Measurements from ENCODE around the gene TPST1.
"Not testable (repeated sequence)": the region's sequence is repeated elsewhere in the genome, so short reads cannot be mapped to it uniquely, and the experiment has no call there.

The TPST1 gene

DNA sequence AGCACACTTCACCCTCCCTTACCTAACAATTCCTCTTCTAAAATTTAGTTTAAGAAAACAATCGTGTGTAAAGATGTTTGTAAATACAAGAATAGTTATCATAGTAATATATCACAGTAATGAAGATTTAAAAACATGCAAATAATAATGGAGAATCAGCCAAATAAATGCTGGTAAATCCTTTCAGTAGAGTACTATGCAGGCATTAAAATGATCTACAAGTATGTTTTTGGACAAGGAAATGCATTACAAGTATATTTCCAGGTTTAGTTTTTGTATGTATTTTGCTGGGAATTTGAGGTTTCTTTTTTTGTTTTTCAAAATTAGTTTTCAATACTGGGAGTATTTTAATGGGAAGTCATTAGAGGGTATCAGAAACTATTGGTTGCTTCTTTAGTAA lies 22.7 kb downstream of the TPST1 start:
- no peaks in the 10 kb centered on the region for H3K4me1 ChIP-seq (ENCODE audit: control insufficient read depth, insufficient read depth, low read length)
- no peak overlapping the region for H3K27ac ChIP-seq (ENCODE audit: low read depth, low read length)

DNA sequence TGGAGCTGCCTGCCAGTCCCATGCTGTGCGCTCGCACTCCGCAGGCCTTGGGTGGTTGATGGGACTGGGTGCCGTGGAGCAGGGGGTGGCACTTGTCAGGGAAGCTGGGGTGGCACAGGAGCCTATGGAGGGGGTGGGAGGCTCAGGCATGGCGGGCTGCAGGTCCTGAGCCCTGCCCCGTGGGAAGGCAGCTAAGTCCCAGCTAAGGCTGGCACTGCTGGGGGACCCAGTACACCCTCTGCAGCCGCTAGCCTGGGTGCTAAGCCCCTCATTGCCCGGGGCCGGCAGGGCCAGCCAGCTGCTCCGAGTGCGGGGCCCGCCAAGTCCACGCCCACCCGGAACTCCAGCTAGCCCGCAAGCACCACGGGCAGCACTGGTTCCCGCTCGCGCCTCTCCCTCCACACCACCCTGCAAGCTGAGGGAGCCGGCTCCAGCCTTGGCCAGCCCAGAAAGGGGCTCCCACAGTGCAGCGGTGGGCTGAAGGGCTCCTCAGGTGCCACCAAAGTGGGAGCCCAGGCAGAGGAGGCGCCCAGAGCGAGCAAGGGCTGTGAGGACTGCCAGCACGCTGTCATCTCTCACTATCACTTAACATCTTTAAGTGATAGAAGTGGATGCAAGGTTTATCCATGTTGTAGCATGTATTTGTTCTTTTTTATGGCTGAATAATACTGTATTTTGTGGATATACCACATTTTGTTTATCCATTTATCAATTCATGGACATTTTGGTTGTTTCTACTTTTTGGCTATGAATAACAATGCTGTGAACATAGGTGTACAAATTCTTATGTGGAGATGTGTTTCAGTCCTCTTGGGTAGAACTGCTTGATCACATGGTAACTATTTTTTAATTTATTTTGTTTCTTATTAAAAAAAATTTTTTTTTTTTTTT lies 26.4 kb downstream of the TPST1 start:
- H3K36me3 ChIP-seq (ENCODE audit: control insufficient read depth, insufficient read depth, low read length); H3K9ac ChIP-seq (ENCODE audit: low read length); H3K27me3 ChIP-seq (ENCODE audit: control insufficient read depth, insufficient read depth, low read length); H3K4me3 ChIP-seq (ENCODE audit: low read length); H3K4me1 ChIP-seq (ENCODE audit: control insufficient read depth, insufficient read depth, low read length); H3K27ac ChIP-seq (ENCODE audit: low read depth, low read length): not testable (repeated sequence)

More for the DNA sequence above, 22.7 kb downstream of the TPST1 start:
- no peaks in the 10 kb centered on the region for H3K27me3 ChIP-seq (ENCODE audit: control insufficient read depth, insufficient read depth, low read length)
- H3K36me3 ChIP-seq (ENCODE audit: control insufficient read depth, insufficient read depth, low read length), result no peaks in the 10 kb centered on the region
- H3K9ac ChIP-seq (ENCODE audit: low read length), result no peak overlapping the region
- no peak overlapping the region for H3K4me3 ChIP-seq (ENCODE audit: low read length)

DNA sequence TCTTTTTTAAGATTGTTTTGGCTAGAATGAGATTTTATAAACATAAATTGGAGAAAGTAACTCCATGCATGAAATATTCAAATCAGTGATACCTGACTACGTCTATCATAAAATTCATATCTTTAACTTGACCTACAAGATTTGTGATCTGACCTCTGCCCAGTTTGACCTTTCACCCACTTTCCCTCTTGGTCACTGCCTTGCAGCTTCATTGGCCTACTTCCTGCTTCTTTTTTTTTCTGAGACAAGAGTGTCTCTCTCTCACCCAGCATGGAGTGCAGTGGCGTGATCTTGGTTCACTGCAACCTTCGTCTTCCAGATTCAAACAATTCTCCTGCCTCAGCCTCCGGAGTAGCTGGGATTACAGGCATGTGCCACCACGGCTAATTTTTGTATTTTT lies 28.5 kb downstream of the TPST1 start:
- H3K27ac ChIP-seq (ENCODE audit: low read depth, low read length), result no peak overlapping the region
- peaks cover 3% of the 10 kb centered on the region for H3K4me1 ChIP-seq (ENCODE audit: control insufficient read depth, insufficient read depth, low read length)
- H3K4me3 ChIP-seq (ENCODE audit: low read length), result no peak overlapping the region
- no peaks in the 10 kb centered on the region for H3K36me3 ChIP-seq (ENCODE audit: control insufficient read depth, insufficient read depth, low read length)
- no peak overlapping the region for H3K9ac ChIP-seq (ENCODE audit: low read length)
- H3K27me3 ChIP-seq (ENCODE audit: control insufficient read depth, insufficient read depth, low read length), result no peaks in the 10 kb centered on the region

DNA sequence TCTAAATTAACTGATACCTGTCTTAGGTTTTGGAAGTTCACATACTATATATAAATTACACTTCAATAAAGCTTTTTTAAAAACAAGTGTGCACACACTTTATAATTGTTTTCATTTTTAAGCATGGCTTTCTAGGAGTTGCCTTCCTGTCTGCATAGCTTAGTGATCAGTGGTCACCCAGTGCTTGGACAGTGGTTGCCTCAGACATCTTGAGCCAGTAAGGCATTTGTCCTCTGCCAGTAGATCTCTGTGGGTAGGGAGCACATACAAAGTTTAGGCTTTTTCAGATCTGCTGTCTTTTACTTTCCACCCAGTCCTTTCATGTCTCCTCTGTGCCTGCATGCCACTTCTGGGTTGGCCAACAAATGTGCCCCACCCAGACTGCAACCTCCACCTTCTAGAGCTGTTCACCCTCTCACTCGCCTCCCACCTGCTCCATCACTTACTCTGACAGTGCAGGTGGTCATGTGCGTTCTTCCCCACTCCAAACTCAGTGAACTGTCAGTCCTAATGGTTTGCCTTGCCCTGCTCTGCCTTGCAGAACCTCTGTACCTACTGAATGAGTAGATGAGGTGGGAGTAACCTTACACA lies 31.7 kb downstream of the TPST1 start:
- Histone ChIP-seq H3K27ac (ENCODE audit: low read depth, low read length) (no peak overlapping the region), H3K4me1 (ENCODE audit: control insufficient read depth, insufficient read depth, low read length) (peaks cover 5% of the 10 kb centered on the region), H3K9ac (ENCODE audit: low read length) (no peak overlapping the region), H3K36me3 (ENCODE audit: control insufficient read depth, insufficient read depth, low read length) (no peaks in the 10 kb centered on the region), H3K27me3 (ENCODE audit: control insufficient read depth, insufficient read depth, low read length) (no peaks in the 10 kb centered on the region), H3K4me3 (ENCODE audit: low read length) (no peak overlapping the region)

DNA sequence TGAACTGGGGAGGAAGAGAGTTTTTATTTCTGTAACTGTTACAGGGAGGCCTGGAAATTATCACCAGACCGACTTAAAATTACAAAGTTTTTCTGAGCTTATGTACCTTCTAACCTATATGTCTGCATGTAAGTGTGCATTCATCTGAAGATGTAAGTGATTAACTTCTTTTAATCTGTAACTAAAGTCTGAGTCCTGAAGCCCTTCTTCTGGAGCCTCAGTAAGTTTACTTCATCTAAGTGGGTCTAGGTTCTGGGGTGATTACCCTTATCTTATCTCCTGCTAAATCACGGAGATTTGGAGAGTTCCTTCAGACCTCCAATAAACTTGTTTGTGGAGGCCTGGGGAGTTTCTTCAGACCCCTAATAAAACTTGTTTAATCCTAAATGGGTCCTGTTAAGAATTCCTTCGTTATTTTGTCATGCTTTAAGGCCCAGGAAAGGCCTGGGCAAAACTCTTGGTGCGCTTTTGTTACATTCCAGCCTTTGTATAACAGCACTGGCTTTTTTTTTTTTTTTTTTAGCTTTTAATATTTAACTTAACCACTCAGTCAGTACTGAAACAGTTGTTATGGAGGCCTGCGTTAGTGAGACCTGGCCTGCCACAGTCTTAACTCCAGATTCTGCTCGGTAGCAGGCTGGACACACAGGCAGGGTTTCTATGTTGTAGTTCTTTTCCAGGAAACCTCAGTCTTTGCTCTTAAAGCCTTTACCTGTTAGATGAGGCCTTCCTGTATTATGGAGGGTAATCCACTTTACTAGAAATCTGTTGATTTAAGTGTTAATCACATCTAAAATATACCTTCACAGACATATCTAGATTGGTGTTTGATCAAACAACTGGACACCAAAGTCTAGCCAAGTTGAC lies 33.0 kb downstream of the TPST1 start:
- H3K4me3 ChIP-seq (ENCODE audit: low read length), result no peak overlapping the region
- peaks cover 5% of the 10 kb centered on the region for H3K4me1 ChIP-seq (ENCODE audit: control insufficient read depth, insufficient read depth, low read length)
- H3K27me3 ChIP-seq (ENCODE audit: control insufficient read depth, insufficient read depth, low read length), result no peaks in the 10 kb centered on the region
- no peaks in the 10 kb centered on the region for H3K36me3 ChIP-seq (ENCODE audit: control insufficient read depth, insufficient read depth, low read length)
- H3K27ac ChIP-seq (ENCODE audit: low read depth, low read length), result no peak overlapping the region
- H3K9ac ChIP-seq (ENCODE audit: low read length), result no peak overlapping the region

DNA sequence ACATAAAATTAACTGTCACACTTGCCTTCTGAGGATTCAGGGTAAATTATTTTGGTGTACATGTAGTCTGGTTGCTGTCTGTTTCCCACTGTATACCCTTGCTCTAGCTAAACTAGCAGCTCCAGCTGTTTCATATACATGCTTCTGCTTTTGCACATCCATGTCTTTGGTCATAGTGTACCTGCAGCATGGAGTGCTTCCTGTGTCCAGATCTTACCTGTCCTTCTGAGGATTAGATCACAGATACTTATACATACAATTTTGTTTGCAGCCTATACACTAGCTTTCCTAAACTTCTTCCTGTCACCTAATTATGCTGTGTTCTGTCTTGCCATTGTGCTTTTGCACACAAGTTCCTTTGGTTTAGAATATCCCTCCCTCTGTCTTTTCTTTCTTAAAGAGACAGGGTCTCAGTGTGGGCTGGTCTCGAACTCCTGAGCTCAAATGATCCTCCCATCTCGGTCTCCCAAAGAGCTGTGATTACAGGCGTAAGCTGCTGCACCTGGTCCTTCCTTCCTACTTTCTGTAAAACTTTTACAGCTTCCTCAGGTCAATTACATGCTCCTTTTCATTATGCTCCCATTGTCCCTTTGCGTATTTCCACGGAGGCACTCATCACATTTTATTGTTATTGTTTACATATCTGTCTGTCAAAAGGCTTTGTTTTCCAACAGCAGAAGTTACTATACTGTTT lies 33.8 kb downstream of the TPST1 start:
- Histone ChIP-seq H3K9ac (ENCODE audit: low read length) (no peak overlapping the region), H3K36me3 (ENCODE audit: control insufficient read depth, insufficient read depth, low read length) (no peaks in the 10 kb centered on the region), H3K27ac (ENCODE audit: low read depth, low read length) (no peak overlapping the region), H3K27me3 (ENCODE audit: control insufficient read depth, insufficient read depth, low read length) (no peaks in the 10 kb centered on the region), H3K4me1 (ENCODE audit: control insufficient read depth, insufficient read depth, low read length) (peaks cover 5% of the 10 kb centered on the region), H3K4me3 (ENCODE audit: low read length) (no peak overlapping the region)

DNA sequence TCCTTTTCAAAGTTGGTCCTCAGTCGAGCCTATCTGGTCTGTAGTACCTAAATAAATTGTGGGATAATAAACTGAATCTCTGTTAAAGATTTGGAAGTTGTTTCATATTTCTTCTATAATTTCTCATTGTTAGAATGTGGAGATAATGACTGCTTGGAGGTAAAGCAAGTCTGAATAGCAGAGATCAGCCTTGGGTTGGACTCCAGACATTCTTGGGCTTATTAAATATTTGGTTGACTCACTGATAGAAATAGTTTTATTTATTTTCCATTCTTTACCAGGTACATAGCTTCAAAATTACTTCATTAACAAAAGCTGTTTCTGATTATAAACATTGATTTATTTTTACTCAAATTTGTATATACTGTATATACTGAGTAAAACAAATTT lies 34.3 kb downstream of the TPST1 start:
- H3K4me3 ChIP-seq (ENCODE audit: low read length), result no peak overlapping the region
- no peaks in the 10 kb centered on the region for H3K36me3 ChIP-seq (ENCODE audit: control insufficient read depth, insufficient read depth, low read length)
- no peak overlapping the region for H3K27ac ChIP-seq (ENCODE audit: low read depth, low read length)
- no peak overlapping the region for H3K9ac ChIP-seq (ENCODE audit: low read length)
- no peaks in the 10 kb centered on the region for H3K27me3 ChIP-seq (ENCODE audit: control insufficient read depth, insufficient read depth, low read length)
- peaks cover 5% of the 10 kb centered on the region for H3K4me1 ChIP-seq (ENCODE audit: control insufficient read depth, insufficient read depth, low read length)

DNA sequence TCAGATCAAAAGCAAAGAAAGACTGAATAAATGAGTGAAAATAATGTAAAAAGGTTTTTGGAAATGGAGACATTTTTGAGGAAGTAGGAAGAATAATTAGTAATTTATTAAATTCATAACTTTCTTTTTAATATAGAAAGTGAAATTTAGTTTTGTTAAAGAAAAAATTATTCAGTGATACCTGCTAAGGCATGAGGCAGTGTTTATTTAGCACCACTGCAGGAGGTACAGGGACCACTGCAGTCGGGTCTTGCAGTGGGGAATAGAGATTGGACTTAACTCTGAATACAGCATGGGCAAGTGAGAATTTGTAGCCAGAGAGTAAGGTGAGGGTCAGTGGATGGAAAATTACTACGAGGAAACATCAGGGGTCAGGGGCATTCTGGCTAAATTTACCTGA lies 39.9 kb downstream of the TPST1 start:
- Histone ChIP-seq H3K27me3 (ENCODE audit: control insufficient read depth, insufficient read depth, low read length) (no peaks in the 10 kb centered on the region), H3K4me3 (ENCODE audit: low read length) (no peak overlapping the region), H3K36me3 (ENCODE audit: control insufficient read depth, insufficient read depth, low read length) (no peaks in the 10 kb centered on the region), H3K9ac (ENCODE audit: low read length) (no peak overlapping the region), H3K4me1 (ENCODE audit: control insufficient read depth, insufficient read depth, low read length) (no peaks in the 10 kb centered on the region), H3K27ac (ENCODE audit: low read depth, low read length) (no peak overlapping the region)

DNA sequence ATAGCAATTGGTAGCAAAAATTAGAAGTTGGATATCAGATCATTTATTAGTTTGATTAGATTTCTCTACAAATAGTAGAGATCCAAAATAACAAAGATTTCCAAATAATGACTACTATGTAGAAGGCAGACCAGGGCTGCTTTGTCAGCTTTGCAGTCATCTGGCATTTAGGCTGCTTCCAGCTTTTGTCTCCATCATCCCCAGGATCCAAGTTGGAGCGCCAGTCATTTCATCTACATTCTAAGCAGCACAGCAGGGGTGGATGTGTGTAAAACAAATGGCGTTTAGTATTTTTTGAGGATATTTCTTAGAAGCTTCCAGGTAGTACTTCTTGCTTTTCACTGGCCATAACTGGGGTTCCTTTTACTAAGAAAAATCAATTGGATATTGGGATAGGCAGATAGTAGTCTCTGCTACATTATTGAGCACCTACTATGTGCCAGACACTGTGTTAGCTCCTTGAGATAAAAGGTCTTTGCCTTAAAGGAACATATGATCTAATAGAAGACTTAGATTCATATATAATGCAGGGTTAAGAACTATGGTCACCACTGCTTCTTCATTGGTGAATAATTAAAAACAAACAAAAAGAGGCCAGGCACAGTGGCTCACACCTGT lies 41.5 kb downstream of the TPST1 start:
- H3K27ac ChIP-seq (ENCODE audit: low read depth, low read length), result no peak overlapping the region
- no peaks in the 10 kb centered on the region for H3K27me3 ChIP-seq (ENCODE audit: control insufficient read depth, insufficient read depth, low read length)
- H3K36me3 ChIP-seq (ENCODE audit: control insufficient read depth, insufficient read depth, low read length), result no peaks in the 10 kb centered on the region

DNA sequence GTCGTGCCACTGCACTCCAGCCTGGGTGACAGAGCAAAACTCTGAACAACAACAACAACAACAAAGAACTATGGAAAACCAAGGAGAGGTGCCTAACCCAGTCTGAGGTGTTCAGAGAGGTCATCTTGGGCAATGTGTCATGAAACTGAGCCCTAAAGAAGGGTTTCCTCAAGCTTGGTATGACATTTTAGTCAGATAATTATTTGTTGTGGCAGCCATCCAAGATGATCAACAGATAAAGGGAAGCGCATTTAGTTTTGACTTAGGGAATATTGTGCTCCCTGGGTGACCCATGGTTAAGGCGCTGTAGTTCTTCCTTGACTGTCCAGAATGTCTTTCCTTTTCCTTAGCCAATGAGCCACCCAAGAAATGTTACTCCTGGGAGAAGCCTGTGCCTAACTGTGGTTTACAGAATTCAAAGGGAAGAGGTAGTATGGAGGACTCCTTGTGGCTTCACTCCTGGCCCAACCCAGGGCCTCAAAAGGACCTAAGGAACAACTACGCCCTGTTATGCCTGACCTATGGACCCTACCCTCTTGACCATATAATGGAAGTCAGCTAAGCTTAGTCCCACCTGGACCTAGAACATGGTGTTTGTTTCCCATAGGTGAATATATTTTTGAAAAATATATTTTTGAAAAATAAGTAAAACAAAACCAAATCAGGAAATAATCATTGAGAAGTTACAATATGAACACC lies 42.4 kb downstream of the TPST1 start:
- Histone ChIP-seq H3K27ac (ENCODE audit: low read depth, low read length) (no peak overlapping the region), H3K36me3 (ENCODE audit: control insufficient read depth, insufficient read depth, low read length) (no peaks in the 10 kb centered on the region), H3K9ac (ENCODE audit: low read length) (no peak overlapping the region), H3K27me3 (ENCODE audit: control insufficient read depth, insufficient read depth, low read length) (no peaks in the 10 kb centered on the region), H3K4me1 (ENCODE audit: control insufficient read depth, insufficient read depth, low read length) (no peaks in the 10 kb centered on the region), H3K4me3 (ENCODE audit: low read length) (no peak overlapping the region)

More for the DNA sequence above, 41.5 kb downstream of the TPST1 start:
- H3K4me3 ChIP-seq (ENCODE audit: low read length), result no peak overlapping the region
- no peak overlapping the region for H3K9ac ChIP-seq (ENCODE audit: low read length)
- H3K4me1 ChIP-seq (ENCODE audit: control insufficient read depth, insufficient read depth, low read length), result no peaks in the 10 kb centered on the region

DNA sequence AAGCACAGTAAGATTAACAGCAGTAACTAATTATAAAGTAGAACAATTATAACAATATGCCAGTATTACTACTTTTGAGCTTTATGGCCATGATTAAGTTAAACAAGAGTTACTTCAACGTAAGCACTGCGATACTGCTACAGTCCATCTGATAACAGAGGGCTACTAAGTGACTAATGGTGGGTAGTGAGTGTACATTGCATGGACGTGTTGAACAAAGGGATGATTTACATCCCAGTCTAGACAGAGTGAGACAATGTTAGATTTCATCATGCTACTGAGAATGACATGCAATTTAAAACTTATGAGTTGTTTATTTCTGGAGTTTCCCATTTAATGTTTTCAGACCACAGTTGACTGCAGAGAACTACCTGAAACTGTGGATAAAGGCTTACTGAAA lies 45.6 kb downstream of the TPST1 start:
- Histone ChIP-seq H3K27me3 (ENCODE audit: control insufficient read depth, insufficient read depth, low read length) (no peaks in the 10 kb centered on the region), H3K27ac (ENCODE audit: low read depth, low read length) (no peak overlapping the region), H3K4me1 (ENCODE audit: control insufficient read depth, insufficient read depth, low read length) (no peaks in the 10 kb centered on the region), H3K36me3 (ENCODE audit: control insufficient read depth, insufficient read depth, low read length) (no peaks in the 10 kb centered on the region), H3K4me3 (ENCODE audit: low read length) (no peak overlapping the region), H3K9ac (ENCODE audit: low read length) (no peak overlapping the region)
